Measurements from ENCODE around the gene CNTNAP5. TPM values are rescaled to one million over a fixed set of nuclear protein-coding genes. Genes with fewer than 3 reads are reported as not detected.

CNTNAP5 gene
- total and polyA plus RNA-seq, 2 of the 8 experiments (the other 6 are each of a cell fraction or from before 2014, with no cell fraction given), result 0.11 to 0.76 TPM

DNA sequence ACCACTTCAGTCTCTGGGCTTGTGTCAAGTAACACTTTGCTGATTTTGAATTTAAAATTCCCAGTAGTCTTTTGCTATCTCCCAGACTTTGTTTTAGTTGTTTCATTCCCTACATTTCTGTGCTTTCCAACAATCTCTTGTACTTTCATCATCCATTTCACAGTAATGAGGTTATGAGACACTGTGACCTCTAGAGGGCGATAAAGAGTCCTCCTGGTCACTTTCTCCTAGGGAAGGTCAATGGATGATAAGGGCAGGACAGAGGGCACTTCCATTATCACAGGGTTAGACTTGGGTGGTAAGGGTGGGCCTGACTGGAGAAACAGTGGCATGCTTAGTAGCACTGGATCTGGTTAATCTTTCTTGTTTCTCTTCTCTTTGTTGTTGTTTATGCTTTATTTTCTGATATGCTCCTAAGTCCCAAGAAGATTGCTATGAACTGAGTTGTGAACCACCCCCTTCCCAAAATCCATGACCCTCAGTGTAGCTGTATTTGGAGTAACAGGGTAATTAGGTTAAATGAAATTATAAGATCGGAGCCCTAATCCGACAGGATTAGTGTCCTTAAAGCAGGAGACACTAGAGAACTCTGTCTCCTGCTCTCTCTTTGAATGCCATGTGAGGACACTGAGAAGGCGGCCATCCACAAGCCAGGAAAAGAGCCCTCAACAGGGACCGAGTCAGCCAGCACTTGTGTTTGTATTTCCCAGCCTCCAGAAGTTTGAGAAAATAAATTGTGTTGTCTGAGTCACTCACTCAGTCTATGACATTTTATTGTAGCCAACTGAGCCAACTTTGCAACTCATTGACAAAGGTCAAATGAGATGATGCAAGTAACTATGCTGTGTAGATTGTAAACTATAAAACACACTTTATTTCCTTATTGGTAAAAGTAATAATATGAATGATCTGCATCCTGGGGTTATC, 779.2 kb downstream of the CNTNAP5 start:
- no peak overlapping the region for H3K9ac ChIP-seq (replicated peaks in 1 of 4; ENCODE audit: extremely low read depth in 1 of 4, low read depth in 3 of 4, low read length in 3 of 4)
- H2BK12ac ChIP-seq (ENCODE audit: low read depth, low read length), result no peak overlapping the region
- no peak overlapping the region for H2BK20ac ChIP-seq (ENCODE audit: low read length)
- H3K4me2 ChIP-seq (ENCODE audit: insufficient read depth in 1 of 2, low read depth in 2 of 2, low read length in 2 of 2), result no peak overlapping the region
- no peak overlapping the region for H2BK5ac ChIP-seq (ENCODE audit: low read depth, low read length)
- H3K4me3 ChIP-seq (ENCODE audit: extremely low read depth in 1 of 4, insufficient read depth in 2 of 4, low read depth in 3 of 4, low read length in 4 of 4), result no peak overlapping the region
- no peaks in the 10 kb centered on the region for H3K79me2 ChIP-seq (ENCODE audit: control insufficient read depth in 1 of 2, insufficient read depth in 2 of 2, low read length in 2 of 2)
- H3K14ac ChIP-seq (ENCODE audit: insufficient read length), result no peak overlapping the region
- H3K23me2 ChIP-seq (ENCODE audit: low read depth, low read length), result no peaks in the 10 kb centered on the region
- FAIRE-seq (peak; percentile 88), DNase-seq (ENCODE audit: low read depth in 1 of 2, low spot score in 2 of 2) (no peak)
- TF ChIP-seq, protein P1, sequence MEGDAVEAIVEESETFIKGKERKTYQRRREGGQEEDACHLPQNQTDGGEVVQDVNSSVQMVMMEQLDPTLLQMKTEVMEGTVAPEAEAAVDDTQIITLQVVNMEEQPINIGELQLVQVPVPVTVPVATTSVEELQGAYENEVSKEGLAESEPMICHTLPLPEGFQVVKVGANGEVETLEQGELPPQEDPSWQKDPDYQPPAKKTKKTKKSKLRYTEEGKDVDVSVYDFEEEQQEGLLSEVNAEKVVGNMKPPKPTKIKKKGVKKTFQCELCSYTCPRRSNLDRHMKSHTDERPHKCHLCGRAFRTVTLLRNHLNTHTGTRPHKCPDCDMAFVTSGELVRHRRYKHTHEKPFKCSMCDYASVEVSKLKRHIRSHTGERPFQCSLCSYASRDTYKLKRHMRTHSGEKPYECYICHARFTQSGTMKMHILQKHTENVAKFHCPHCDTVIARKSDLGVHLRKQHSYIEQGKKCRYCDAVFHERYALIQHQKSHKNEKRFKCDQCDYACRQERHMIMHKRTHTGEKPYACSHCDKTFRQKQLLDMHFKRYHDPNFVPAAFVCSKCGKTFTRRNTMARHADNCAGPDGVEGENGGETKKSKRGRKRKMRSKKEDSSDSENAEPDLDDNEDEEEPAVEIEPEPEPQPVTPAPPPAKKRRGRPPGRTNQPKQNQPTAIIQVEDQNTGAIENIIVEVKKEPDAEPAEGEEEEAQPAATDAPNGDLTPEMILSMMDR (IDR thresholded peaks at IDR 0.05; ENCODE audit: control extremely low read depth in 1 of 3, insufficient read depth in 1 of 3, low read depth in 1 of 3, low read length in 3 of 3), result peak in 2 of 3 experiments; percentile 46 to 83; a peak in 3 of 4 replicates
- peak; percentile 66 to 67 for TF ChIP-seq RAD21 (IDR thresholded peaks at IDR 0.05 in 1 of 2, conservative IDR thresholded peaks at IDR 0.05 in 1 of 2; ENCODE audit: low read depth in 2 of 2, low read length in 2 of 2)
- no peak for TF ChIP-seq JUN (IDR thresholded peaks at IDR 0.05; ENCODE audit: low read depth, low read length)
- no peak for TF ChIP-seq SIN3A (conservative IDR thresholded peaks at IDR 0.05 in 1 of 2, IDR thresholded peaks at IDR 0.05 in 1 of 2; ENCODE audit: low read depth in 1 of 2, low read length in 2 of 2)
- H3K9me3 ChIP-seq (ENCODE audit: insufficient read depth in 2 of 2, low read depth in 1 of 2, low read length in 1 of 2), result no peaks in the 10 kb centered on the region
- no peaks in the 10 kb centered on the region for H3K4me1 ChIP-seq (replicated peaks in 1 of 4; ENCODE audit: control insufficient read depth in 3 of 4, insufficient read depth in 4 of 4, low read length in 3 of 4)
- H2AK5ac ChIP-seq (ENCODE audit: low read depth, low read length), result no peak overlapping the region
- H3K23ac ChIP-seq (ENCODE audit: insufficient read length), result no peak overlapping the region
- H3K27me3 ChIP-seq (replicated peaks in 1 of 4; ENCODE audit: control insufficient read depth in 3 of 4, extremely low read depth in 1 of 4, insufficient read depth in 3 of 4, low read length in 3 of 4), result no peaks in the 10 kb centered on the region
- no peak overlapping the region for H3K18ac ChIP-seq (ENCODE audit: extremely low read depth, low read length)
- H3K36me3 ChIP-seq (ENCODE audit: control insufficient read depth in 2 of 4, insufficient read depth in 4 of 4, low read length in 3 of 4), result no peaks in the 10 kb centered on the region
- 66% methylated on average over 5 of the region's 5 CpGs; no CpG with 5 or more reads in 1 of the 2 experiments for WGBS, 2 experiments (ENCODE audit: extremely low coverage in 1 of 2, insufficient coverage in 1 of 2, insufficient read length in 1 of 2, insufficient replicate concordance in 2 of 2, low coverage in 1 of 2, low lambda C conversion rate in 2 of 2, missing lambda C conversion rate in 1 of 2)
- H3K4ac ChIP-seq (replicated peaks; ENCODE audit: insufficient read length, low read depth, low read length), result no peak overlapping the region
- H4K5ac ChIP-seq (ENCODE audit: insufficient read length, low read depth, low read length), result no peak overlapping the region
- peak overlapping the region; percentile 91 for H2AFZ ChIP-seq (ENCODE audit: low read length)
- H2BK15ac ChIP-seq (ENCODE audit: low read length), result no peak overlapping the region
- ChIA-PET POLR2A (ENCODE audit: partially characterized antibody) (no interaction called here), CTCF (ENCODE audit: partially characterized antibody) (interaction anchor here (0.6 to 1.2 kb wide), 6 partner anchors 12 to 606 kb away, joined by 3 to 4 read pairs (median 3); no protein-coding TSS in a partner anchor)
- no peak overlapping the region for H4K8ac ChIP-seq (ENCODE audit: extremely low read depth, insufficient read depth, low read length)
- no peaks in the 10 kb centered on the region for H4K20me1 ChIP-seq (replicated peaks in 1 of 2; ENCODE audit: control insufficient read depth in 1 of 2, insufficient read depth in 2 of 2, low read length in 2 of 2)
- H2BK120ac ChIP-seq (replicated peaks; ENCODE audit: low read depth, low read length), result no peak overlapping the region
- no peak overlapping the region; the same call in 1 of the 2 replicates for H3K27ac ChIP-seq (ENCODE audit: low read depth, low read length)
- no peaks in the 10 kb centered on the region for H3K79me1 ChIP-seq (ENCODE audit: low read depth, low read length)
- no peak overlapping the region for H3K56ac ChIP-seq (replicated peaks; ENCODE audit: insufficient read length, low read depth, low read length)
- no peak overlapping the region for H4K91ac ChIP-seq (replicated peaks; ENCODE audit: insufficient read length, low read length)

All from H1 (cell line).